SK-N-SH (cell line): ENCODE data around the gene DDO. TPM values are rescaled to one million over a fixed set of nuclear protein-coding genes. Genes with fewer than 3 reads are reported as not detected.

ENCODE experiments used
- CTCF ChIA-PET: fragments of 300-600, 350-600 bp; formaldehyde crosslinking; extraction: SDS; loops from one replicate; lab custom pipeline; 2021; lab: Yijun Ruan, JAX
- POLR2A ChIA-PET: fragments of 350-600 bp; sonication (Branson Sonifier 250); formaldehyde crosslinking; extraction: SDS; loops from one replicate; lab custom pipeline; 2020; ENCODE audit warnings: antibody characterized with exemption, inconsistent platforms; lab: Yijun Ruan, JAX
- DNase-seq: peaks from one replicate; pipeline ENCODE4 v3.0.0; 2012
- H2AFZ ChIP-seq: fragments of 200-600 bp; sonication (generic); 2 replicates; pipeline ENCODE4 v1.8.1; 2016; ENCODE audit warnings: antibody characterized with exemption, mild to moderate bottlenecking, low read depth
- H3F3A ChIP-seq: fragments of 200-600 bp; sonication (generic); replicated peaks from 2 replicates; pipeline ENCODE3; 2016; ENCODE audit warnings: antibody characterized with exemption, mild to moderate bottlenecking; ENCODE audit not compliant: insufficient read depth
- H3K27ac ChIP-seq, 2 experiments: fragments of 200-500 bp in 1 of 2; fragments of 200-600 bp in 1 of 2; sonication (Bioruptor generic) in 1 of 2; sonication (generic), shearing (Covaris generic) in 1 of 2; 2 replicates each; pipeline versions ENCODE4 v1.5.1 to v1.6.1; 2014 to 2016; ENCODE audit warnings: low read depth in 2 of 2, inconsistent platforms in 1 of 2, low read length in 1 of 2, mild to moderate bottlenecking in 1 of 2, mixed read lengths in 1 of 2
- H3K27me3 ChIP-seq: fragments of 200-600 bp; sonication (generic), shearing (Covaris generic); 2 replicates; pipeline ENCODE4 v1.6.1; 2016; ENCODE audit warnings: mixed run types; ENCODE audit not compliant: insufficient read depth
- H3K36me3 ChIP-seq, 2 experiments: fragments of 200-500 bp in 1 of 2; fragments of 200-600 bp in 1 of 2; sonication (Bioruptor generic) in 1 of 2; sonication (generic) in 1 of 2; replicated peaks in 1 of 2; 2 replicates each; pipeline versions ENCODE3 to v1.5.1; 2014 to 2016; ENCODE audit warnings: low read length in 1 of 2, mild to moderate bottlenecking in 1 of 2; ENCODE audit not compliant: insufficient read depth in 2 of 2, control insufficient read depth in 1 of 2
- H3K4me1 ChIP-seq, 2 experiments: fragments of 200-500 bp in 1 of 2; fragments of 200-600 bp in 1 of 2; sonication (Bioruptor generic) in 1 of 2; sonication (generic), shearing (Covaris generic) in 1 of 2; 2 replicates each; pipeline versions ENCODE4 v1.5.1 to v1.6.1; 2014 to 2016; ENCODE audit warnings: low read depth in 1 of 2, low read length in 1 of 2, mixed run types in 1 of 2; ENCODE audit not compliant: insufficient read depth in 2 of 2, control insufficient read depth in 1 of 2
- H3K4me2 ChIP-seq: fragments of 200-600 bp; sonication (generic), shearing (Covaris generic); 2 replicates; pipeline ENCODE4 v1.6.1; 2017; ENCODE audit warnings: mixed run types
- H3K4me3 ChIP-seq, 2 experiments: fragments of 200-500 bp in 1 of 2; fragments of 200-600 bp in 1 of 2; sonication (Bioruptor generic) in 1 of 2; sonication (generic), shearing (Covaris generic) in 1 of 2; 2 replicates each; pipeline versions ENCODE4 v1.5.1 to v1.8.1; 2014 to 2016; ENCODE audit warnings: low read depth in 2 of 2, inconsistent platforms in 1 of 2, low read length in 1 of 2, mild to moderate bottlenecking in 1 of 2, mixed read lengths in 1 of 2, moderate library complexity in 1 of 2
- H3K79me2 ChIP-seq: fragments of 200-600 bp; sonication (generic); 2 replicates; pipeline ENCODE4 v1.8.1; 2017; ENCODE audit warnings: mild to moderate bottlenecking; ENCODE audit not compliant: insufficient read depth
- H3K9ac ChIP-seq: fragments of 200-600 bp; sonication (generic); 2 replicates; pipeline ENCODE4 v1.6.1; 2017; ENCODE audit warnings: mixed run types
- H3K9me2 ChIP-seq: fragments of 200-600 bp; sonication (generic); 2 replicates; pipeline ENCODE4 v1.6.1; 2017; ENCODE audit warnings: mixed run types
- H3K9me3 ChIP-seq: fragments of 200-600 bp; sonication (generic); 2 replicates; pipeline ENCODE4 v1.6.1; 2017; ENCODE audit warnings: mixed run types, mild to moderate bottlenecking, moderate library complexity
- H4K20me1 ChIP-seq: fragments of 200-600 bp; sonication (generic); 2 replicates; pipeline ENCODE4 v1.6.1; 2017; ENCODE audit warnings: mild to moderate bottlenecking, mixed run types; ENCODE audit not compliant: insufficient read depth
- EP300 ChIP-seq, 2 experiments: IDR thresholded peaks; 2 replicates each; pipeline versions ENCODE4 v1.4.0 to v1.6.1; 2012; ENCODE audit warnings: borderline replicate concordance in 1 of 2, low read depth in 1 of 2, low read length in 1 of 2
- EZH2phosphoT487 ChIP-seq: fragments of 200-600 bp; sonication (generic); IDR thresholded peaks from 2 replicates; pipeline ENCODE4 v1.6.1; 2017; ENCODE audit warnings: low read depth, mixed run types, mild to moderate bottlenecking, antibody characterized with exemption, moderate library complexity, borderline replicate concordance
- FOXM1 ChIP-seq: IDR thresholded peaks from 2 replicates; pipeline ENCODE4 v1.4.0; 2012; ENCODE audit warnings: low read depth, mild to moderate bottlenecking
- GABPA ChIP-seq: IDR thresholded peaks from 2 replicates; pipeline ENCODE4 v1.4.0; 2012; ENCODE audit warnings: low read depth, mild to moderate bottlenecking
- GATA2 ChIP-seq: sonication (generic); formaldehyde crosslinking; IDR thresholded peaks from 2 replicates; pipeline ENCODE4 v1.5.0; 2020; ENCODE audit warnings: mild to moderate bottlenecking, missing genetic modification reagents
- IRF3 ChIP-seq: fragments of 150-350 bp; IDR thresholded peaks from 2 replicates; pipeline ENCODE4 v1.6.1; 2016; ENCODE audit warnings: mild to moderate bottlenecking, low read depth, low read length
- MAX ChIP-seq: IDR thresholded peaks from 2 replicates; pipeline ENCODE4 v1.4.0; 2012; ENCODE audit warnings: low read depth
- MXI1 ChIP-seq: IDR thresholded peaks from 2 replicates; pipeline ENCODE4 v1.6.1; 2012; ENCODE audit warnings: mild to moderate bottlenecking, low read depth, low read length, improper control_type of control experiment
- PBX3 ChIP-seq: IDR thresholded peaks from 2 replicates; pipeline ENCODE4; 2012
- RAD21 ChIP-seq: IDR thresholded peaks from 2 replicates; pipeline ENCODE4 v1.6.1; 2012; ENCODE audit warnings: mild to moderate bottlenecking, low read length
- REST ChIP-seq: IDR thresholded peaks from 2 replicates; pipeline ENCODE4 v1.6.1; 2012; ENCODE audit warnings: mild to moderate bottlenecking, low read depth, low read length, moderate library complexity
- RFX5 ChIP-seq: IDR thresholded peaks from 2 replicates; pipeline ENCODE4 v1.6.1; 2012; ENCODE audit warnings: mild to moderate bottlenecking, improper control_type of control experiment, low read length
- SIN3A ChIP-seq: IDR thresholded peaks from 2 replicates; pipeline ENCODE4 v1.6.1; 2012; ENCODE audit warnings: low read depth, mild to moderate bottlenecking, low read length, moderate library complexity, borderline replicate concordance
- SMC3 ChIP-seq: IDR thresholded peaks from 2 replicates; pipeline ENCODE4 v1.6.1; 2012; ENCODE audit warnings: low read depth, low read length, improper control_type of control experiment
- TEAD4 ChIP-seq: IDR thresholded peaks from 2 replicates; pipeline ENCODE4 v1.4.0; 2012; ENCODE audit warnings: mild to moderate bottlenecking, borderline replicate concordance; ENCODE audit not compliant: insufficient read depth
- YY1 ChIP-seq: IDR thresholded peaks from 2 replicates; pipeline ENCODE4 v1.4.0; 2012; ENCODE audit warnings: low read depth, mild to moderate bottlenecking
- ZBTB33 ChIP-seq: IDR thresholded peaks from 2 replicates; pipeline ENCODE4 v1.4.0; 2012; ENCODE audit warnings: low read depth, borderline replicate concordance
- WGBS: methylation state at CpG from one replicate; pipeline ENCODE4 v1.1.6; 2017; ENCODE audit warnings: low lambda C conversion rate; 5-methylcytosine and 5-hydroxymethylcytosine counted together
- polyA plus RNA-seq, 3 experiments: library from polyadenylated mRNA; depleted of rRNA; stranded (reverse); fragments of >200 nt; gene quantifications; 2 replicates each; pipeline ENCODE4 v1.2.3, GENCODE V29; 2012

DDO gene
- polyA plus RNA-seq, 1 of the 3 experiments (the other 2 are of a cell fraction) = 0.79 TPM

- Histone ChIP-seq H3K4me2 (no peak overlapping the region), H3K27me3 (peaks cover 23% of the 10 kb centered on the region; the same call in 1 of the 2 replicates), H3K4me1 (no peaks in the 10 kb centered on the region; a peak in 1 of 4 replicates), H3F3A (no peaks in the 10 kb centered on the region), H3K9me3 (no peaks in the 10 kb centered on the region), H3K27ac (no peak overlapping the region), H3K36me3 (no peaks in the 10 kb centered on the region), H4K20me1 (no peaks in the 10 kb centered on the region), H3K9me2 (no peaks in the 10 kb centered on the region)
- no peak for DNase-seq
- POLR2A ChIA-PET = no interaction called here
- CTCF ChIA-PET = interaction anchor here (1.0 to 1.6 kb wide), 4 partner anchors 12 to 36 kb away, joined by 3 to 4 read pairs (median 3); no protein-coding TSS in a partner anchor
- TF ChIP-seq MXI1 = no peak
- no peak for TF ChIP-seq PBX3
- no peak for TF ChIP-seq FOXM1
- no peak for TF ChIP-seq IRF3
- no peak for TF ChIP-seq TEAD4
- TF ChIP-seq, all 33 proteins: peak for 0
- H3K9ac ChIP-seq = no peak overlapping the region
- H2AFZ ChIP-seq = no peak overlapping the region
- H3K4me3 ChIP-seq = no peak overlapping the region
- no peaks in the 10 kb centered on the region for H3K79me2 ChIP-seq
- WGBS = 43% methylated on average over 5 of the region's 5 CpGs
These were observed 10.4 kb upstream of the DDO start for GRCh38 chr6:110425816-110426215.

- Histone ChIP-seq H3K4me1 (no peaks in the 10 kb centered on the region), H3K27me3 (peaks cover 15% of the 10 kb centered on the region; the same call in 1 of the 2 replicates), H3F3A (no peaks in the 10 kb centered on the region), H3K79me2 (no peaks in the 10 kb centered on the region), H3K9me3 (no peaks in the 10 kb centered on the region), H3K4me2 (no peak overlapping the region), H3K9ac (no peak overlapping the region), H3K4me3 (no peak overlapping the region), H3K36me3 (no peaks in the 10 kb centered on the region), H4K20me1 (no peaks in the 10 kb centered on the region), H3K27ac (no peak overlapping the region), H2AFZ (no peak overlapping the region), H3K9me2 (no peaks in the 10 kb centered on the region)
- TF ChIP-seq MXI1 (no peak), SMC3 (no peak), YY1 (no peak), SIN3A (no peak), IRF3 (no peak), EZH2phosphoT487 (no peak), GATA2 (CRISPR knock-in tag) (no peak), ZBTB33 (no peak), REST (no peak), RAD21 (no peak), EP300 (IDR thresholded peaks at IDR 0.05; ENCODE audit: borderline replicate concordance in 1 of 2, low read depth in 1 of 2, low read length in 1 of 2) (no peak), MAX (no peak), FOXM1 (no peak), GABPA (no peak), RFX5 (no peak)
- DNase-seq = no peak
- ChIA-PET CTCF (interaction anchor here (1.0 kb wide), 1 partner anchor 18 kb away, joined by 3 read pairs; no protein-coding TSS in a partner anchor), POLR2A (no interaction called here)
These were observed 7.1 kb upstream of the DDO start for GRCh38 chr6:110422444-110422822.
